Hematopoietic multipotent progenitor cell treated with erythropoietin and hydrocortisone succinate and interleukin-3 and kit ligand, for 8 days (in vitro differentiated cells): ENCODE data around the gene MEI1.

Experiments used
- DNase-seq: peaks from one replicate; pipeline ENCODE4 v3.0.0-alpha.2; 2015

Gene MEI1

DNA sequence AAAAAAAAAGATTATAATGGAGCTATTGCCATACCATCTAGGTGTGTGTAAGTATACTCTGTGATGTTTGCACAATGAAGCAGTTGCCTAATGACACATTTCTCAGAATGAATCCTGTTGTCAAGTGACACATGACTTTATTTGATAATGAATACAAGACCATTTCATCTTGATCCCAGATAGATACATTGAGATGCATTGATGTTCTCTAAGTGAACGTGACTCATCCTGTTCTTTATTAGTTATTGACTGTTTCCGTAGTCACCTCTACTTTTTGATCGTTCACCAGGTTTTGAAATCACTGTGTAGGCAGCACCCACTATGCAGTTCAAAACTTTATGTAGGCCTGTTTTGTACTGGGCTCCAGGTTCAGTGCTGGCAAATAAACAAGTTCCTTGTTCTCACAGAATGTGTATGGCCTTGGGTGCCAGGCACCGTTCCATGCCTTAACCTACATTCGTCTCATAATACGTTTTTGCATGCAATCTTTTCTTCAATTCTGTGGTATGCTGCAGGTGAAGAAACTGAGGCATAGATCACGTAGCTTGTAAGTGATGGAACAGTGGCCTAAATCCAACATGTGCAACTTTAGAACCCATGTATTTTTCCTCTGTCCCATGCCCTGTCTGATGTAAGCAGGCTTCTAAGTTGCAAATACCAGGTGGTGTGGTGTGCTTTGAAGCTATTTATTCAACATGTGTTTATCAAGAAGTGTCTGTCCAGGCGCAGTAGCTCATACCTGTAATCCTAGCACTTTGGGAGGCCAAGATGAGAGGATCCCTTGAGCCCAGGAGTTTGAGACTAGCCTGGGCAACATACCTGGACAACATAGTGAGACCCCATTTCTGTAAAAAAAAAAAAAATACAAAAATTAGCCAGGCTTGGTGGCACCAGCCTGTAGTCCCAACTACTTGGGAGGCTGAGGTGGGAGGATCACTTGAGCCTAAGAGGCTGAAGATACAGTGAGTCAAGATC is 144.0 kb downstream of the MEI1 start:
- no peak for DNase-seq

DNA sequence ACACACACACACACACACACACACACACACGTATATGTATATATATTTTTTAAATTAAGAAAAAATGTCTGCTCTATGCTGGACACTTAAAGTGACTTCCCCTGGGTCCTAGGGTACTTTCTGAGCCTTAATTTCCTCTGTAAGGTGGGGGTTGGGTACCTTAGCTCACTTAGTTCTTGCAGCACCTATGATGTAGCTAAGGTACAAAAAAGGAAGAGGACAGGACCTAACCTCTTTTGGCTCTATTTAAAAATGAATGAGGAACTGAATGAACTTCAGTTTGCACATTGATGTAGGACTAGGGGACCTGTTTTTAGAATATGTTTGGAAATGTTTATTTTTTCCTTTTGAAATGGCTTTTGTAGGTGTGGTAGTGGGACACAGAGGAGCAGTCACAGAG is 144.7 kb downstream of the MEI1 start:
- no peak for DNase-seq

DNA sequence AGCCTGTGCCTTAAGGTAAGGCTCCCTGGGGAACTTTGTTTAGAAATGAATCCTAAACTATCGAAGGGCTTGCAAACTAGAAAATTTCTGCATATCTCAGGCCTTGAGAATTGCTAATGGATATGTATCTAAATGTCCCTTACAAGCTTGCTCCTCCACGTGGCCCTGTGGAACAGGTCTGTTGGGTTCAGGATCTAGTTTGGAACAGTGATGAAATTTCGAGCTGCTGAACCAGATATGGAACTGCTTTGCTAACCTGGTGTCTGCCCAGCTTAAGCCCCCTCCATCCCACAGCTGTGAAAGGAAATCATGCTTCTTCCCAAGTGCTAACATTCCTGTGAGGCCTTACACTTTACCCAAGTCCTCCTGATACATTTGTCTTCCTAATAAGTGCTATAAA is 145.2 kb downstream of the MEI1 start:
- no peak for DNase-seq

DNA sequence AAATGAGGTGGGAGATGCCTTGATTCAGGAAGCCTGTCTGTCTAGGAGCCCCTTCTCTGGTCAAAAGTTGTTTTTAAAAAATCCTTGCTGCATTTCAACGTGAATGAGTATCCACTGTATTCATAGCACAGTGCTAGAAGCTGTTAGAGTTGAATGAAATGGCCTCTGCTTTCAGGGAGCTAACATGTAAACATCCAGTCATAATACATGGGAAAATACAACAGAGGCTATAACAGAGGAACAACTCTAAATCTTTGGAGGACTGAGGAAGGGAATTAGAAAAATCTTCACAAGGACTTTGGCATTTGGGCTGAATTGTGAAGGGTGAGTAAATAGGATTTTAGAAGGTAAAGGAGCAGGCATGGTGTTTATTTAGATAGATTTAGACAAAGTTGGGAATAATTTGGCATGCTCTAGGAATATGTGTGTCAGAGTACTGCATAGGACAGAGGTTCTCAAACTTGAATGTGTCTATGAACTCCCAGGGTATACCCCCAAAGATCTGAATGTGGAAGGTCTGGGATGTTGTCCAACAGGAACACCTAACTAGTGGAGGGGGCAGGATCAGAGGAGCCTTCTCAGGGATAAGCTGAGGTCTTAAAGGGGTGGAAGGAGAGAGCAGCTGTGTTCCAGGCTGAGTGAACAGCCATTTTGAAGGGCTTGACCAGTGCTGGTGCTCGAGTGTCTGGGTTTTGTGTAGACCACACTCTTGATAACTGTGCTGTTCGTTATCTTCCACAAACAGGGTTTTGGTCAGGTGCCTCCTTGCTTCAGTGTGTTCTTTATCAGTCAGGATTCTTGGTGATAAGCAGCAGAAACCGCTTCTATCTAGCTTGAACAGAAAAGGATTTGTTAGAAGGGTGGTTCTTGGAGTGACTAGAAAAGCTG is 146.3 kb downstream of the MEI1 start:
- DNase-seq: peak; percentile 95

DNA sequence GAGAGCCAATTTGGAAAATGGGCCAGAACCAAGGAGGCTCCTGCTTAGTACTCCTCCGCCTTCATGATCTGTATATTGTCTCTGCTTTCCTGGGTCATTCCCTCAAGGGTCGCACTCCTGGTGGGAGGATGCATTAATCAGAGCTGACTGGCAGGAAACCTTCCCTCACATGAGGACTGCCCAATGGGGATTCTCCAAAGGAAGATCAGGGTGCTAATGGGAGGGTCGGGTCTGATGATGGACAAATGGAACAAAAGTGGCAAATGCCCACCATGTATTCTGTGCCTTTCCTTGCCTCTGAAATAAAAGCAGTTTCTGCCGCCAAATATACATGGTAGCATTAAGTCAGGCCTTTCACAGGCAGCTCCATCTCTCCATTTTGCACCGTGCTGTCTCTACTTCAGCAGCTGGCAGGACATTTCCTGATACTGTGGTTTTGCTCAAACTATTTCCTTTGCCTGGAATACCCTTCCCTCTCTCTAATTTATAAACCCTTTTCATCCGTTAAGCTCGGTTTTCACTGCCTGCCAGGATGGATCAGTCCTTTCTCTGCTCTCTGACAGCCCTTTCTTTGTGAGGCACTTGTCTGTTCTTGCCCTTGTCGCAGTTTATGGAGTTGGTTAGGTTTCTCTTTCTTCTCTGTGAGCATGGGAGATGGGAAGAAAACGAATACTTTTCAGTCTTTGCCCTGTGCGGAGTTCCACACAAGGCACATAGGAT is 147.1 kb downstream of the MEI1 start:
- DNase-seq: no peak

DNA sequence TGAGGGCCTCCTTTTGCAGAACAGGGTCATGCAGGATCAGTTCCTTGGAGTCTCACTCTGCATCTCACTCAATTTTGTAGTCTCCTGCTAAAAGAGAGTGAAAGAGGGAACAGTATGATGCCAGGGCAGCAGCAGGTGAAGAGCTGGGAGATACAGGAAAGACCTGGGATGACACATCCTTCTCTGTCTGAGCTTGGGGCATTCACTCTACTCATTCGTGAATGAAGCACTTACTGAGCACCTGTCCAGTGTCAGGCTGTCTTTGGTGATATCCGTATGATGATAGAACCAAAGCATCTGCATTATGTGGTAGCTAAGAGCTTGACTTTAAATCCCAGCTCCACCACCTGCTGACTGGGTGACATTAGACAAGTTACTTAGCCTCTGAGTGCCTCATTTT is 148.0 kb downstream of the MEI1 start:
- peak; percentile 0 for DNase-seq

DNA sequence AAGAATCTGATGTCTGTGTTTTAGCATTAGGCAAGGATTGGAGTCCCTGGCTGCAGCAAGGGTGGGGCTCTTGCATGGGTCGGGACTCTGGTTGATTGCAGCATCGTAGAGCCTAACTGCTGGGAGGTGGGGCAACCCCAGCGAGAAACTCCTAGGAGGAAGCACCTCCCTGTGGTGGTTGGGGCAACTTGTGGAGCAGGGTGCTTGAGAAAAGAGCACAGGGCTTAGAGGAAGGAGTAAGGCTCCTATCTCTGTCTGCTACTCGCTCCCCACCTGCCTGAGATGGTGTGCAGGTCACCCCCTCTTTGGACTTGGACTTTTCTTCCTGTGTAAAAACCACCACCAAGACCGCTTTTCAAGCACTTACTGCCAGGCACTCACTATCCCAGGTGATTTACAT is 149.2 kb downstream of the MEI1 start:
- DNase-seq: peak; percentile 85
